Measurements from ENCODE around the gene PGM1. TPM values are rescaled to one million over a fixed set of nuclear protein-coding genes. Genes with fewer than 3 reads are reported as not detected.

PGM1 gene
- total and polyA plus RNA-seq, 9 donors = 33.5 to 105 (median 50.4) TPM

- Histone ChIP-seq H3K4me3 (no peak overlapping the region), H3K27ac (no peak overlapping the region), H3K9me3 (no peaks in the 10 kb centered on the region), H3K4me1 (ENCODE audit: insufficient read depth) (no peaks in the 10 kb centered on the region), H3K36me3 (no peaks in the 10 kb centered on the region), H3K27me3 (no peaks in the 10 kb centered on the region)
- TF ChIP-seq EP300 (IDR thresholded peaks at IDR 0.05) (no peak), CTCF (IDR thresholded peaks at IDR 0.05) (no peak), POLR2A (IDR thresholded peaks at IDR 0.05) (no peak)
- 76 to 95% (median 77%) methylated on average over 5 of the region's 5 CpGs for WGBS, 3 donors
- no peak for DNase-seq
- intact Hi-C loops (cut with DNase I) = no loop called here
Measured at GRCh38 chr1:63602629-63603028, 9.4 kb downstream of the PGM1 start.

GRCh38 chr1:63603810-63604209, 10.6 kb downstream of the PGM1 start:
- TF ChIP-seq POLR2A (IDR thresholded peaks at IDR 0.05) (no peak), CTCF (IDR thresholded peaks at IDR 0.05) (no peak), EP300 (IDR thresholded peaks at IDR 0.05) (no peak)
- H3K27me3 ChIP-seq = no peaks in the 10 kb centered on the region
- no peaks in the 10 kb centered on the region for H3K4me1 ChIP-seq (ENCODE audit: insufficient read depth)
- no peaks in the 10 kb centered on the region for H3K36me3 ChIP-seq
- no peak overlapping the region for H3K27ac ChIP-seq
- 96 to 99% (median 97%) methylated on average over 3 of the region's 3 CpGs for WGBS, 3 donors
- H3K9me3 ChIP-seq = no peaks in the 10 kb centered on the region
- intact Hi-C loops (cut with DNase I) = no loop called here
- no peak overlapping the region for H3K4me3 ChIP-seq
- no peak for DNase-seq

GRCh38 chr1:63607322-63607721, 14.1 kb downstream of the PGM1 start:
- H3K36me3 ChIP-seq = no peaks in the 10 kb centered on the region
- TF ChIP-seq EP300 (IDR thresholded peaks at IDR 0.05) = no peak
- H3K4me1 ChIP-seq (ENCODE audit: insufficient read depth) = no peaks in the 10 kb centered on the region
- no peaks in the 10 kb centered on the region for H3K9me3 ChIP-seq
- 91 to 95% (median 95%) methylated on average over 7 of the region's 7 CpGs for WGBS, 3 donors
- no peak for DNase-seq
- H3K27ac ChIP-seq = no peak overlapping the region
- no peaks in the 10 kb centered on the region for H3K27me3 ChIP-seq
- intact Hi-C loops (cut with DNase I) = no loop called here
- no peak overlapping the region for H3K4me3 ChIP-seq

- Histone ChIP-seq H3K27me3 (no peaks in the 10 kb centered on the region), H3K4me1 (ENCODE audit: insufficient read depth) (no peaks in the 10 kb centered on the region), H3K4me3 (no peak overlapping the region), H3K36me3 (no peaks in the 10 kb centered on the region), H3K9me3 (no peaks in the 10 kb centered on the region), H3K27ac (no peak overlapping the region)
- no peak for DNase-seq
- intact Hi-C loops (cut with DNase I) = loop anchor here in 1 of 4 donors (10.0 kb wide), 1 partner anchor 524 kb away; no protein-coding TSS in a partner anchor
- WGBS, 3 donors = 66 to 71% (median 68%) methylated on average over 3 of the region's 3 CpGs
- TF ChIP-seq EP300 (IDR thresholded peaks at IDR 0.05) (no peak), CTCF (IDR thresholded peaks at IDR 0.05) (no peak), POLR2A (IDR thresholded peaks at IDR 0.05) (no peak)
Measured at GRCh38 chr1:63611231-63611630, 18.0 kb downstream of the PGM1 start.

- Histone ChIP-seq H3K36me3 (no peaks in the 10 kb centered on the region), H3K27me3 (no peaks in the 10 kb centered on the region), H3K27ac (no peak overlapping the region), H3K4me3 (no peak overlapping the region), H3K4me1 (ENCODE audit: insufficient read depth) (no peaks in the 10 kb centered on the region), H3K9me3 (no peaks in the 10 kb centered on the region)
- intact Hi-C loops (cut with DNase I) = loop anchor here in 1 of 4 donors (10.0 kb wide), 1 partner anchor 522 kb away; no protein-coding TSS in a partner anchor
- TF ChIP-seq CTCF (IDR thresholded peaks at IDR 0.05) = no peak
- no peak for TF ChIP-seq EP300 (IDR thresholded peaks at IDR 0.05)
- TF ChIP-seq POLR2A (IDR thresholded peaks at IDR 0.05) = no peak
- DNase-seq = no peak
- 81 to 89% (median 87%) methylated on average over 4 of the region's 4 CpGs for WGBS, 3 donors
Measured at GRCh38 chr1:63612564-63612963, 19.4 kb downstream of the PGM1 start.
